ENCODE results near the gene DYNC1I2.

DNA sequence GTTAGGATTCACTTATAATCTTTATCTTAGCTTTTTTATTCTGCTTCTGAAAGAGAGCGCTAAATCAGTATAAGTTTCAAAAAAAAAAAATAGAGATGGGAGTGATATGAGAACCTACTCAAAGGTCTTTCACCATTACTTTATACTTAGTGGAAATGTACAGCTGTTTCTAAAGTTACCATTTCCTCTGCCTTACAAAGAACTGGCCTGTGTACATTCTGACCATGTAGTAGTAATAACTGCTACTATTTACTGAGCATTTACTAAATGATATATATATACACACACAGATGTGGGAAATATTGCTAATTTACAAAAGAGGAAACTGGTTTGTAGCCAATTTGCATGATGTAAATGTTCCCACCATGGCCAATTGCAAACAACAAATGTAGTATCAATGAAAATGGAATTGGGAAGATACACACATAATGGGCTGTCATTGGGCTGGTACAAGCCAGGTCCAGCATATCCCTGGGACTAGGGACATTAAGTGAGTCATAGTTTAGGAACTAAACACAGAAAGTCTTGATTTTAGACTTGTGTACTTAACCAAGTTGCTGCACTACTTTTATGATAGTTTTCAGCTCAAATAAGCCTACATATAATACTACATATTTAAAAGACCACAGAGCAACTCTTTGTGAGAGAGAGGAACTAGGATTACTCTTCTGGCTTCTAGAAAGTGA, 67.1 kb downstream of the DYNC1I2 start:
- no peak for TF ChIP-seq CTCF (IDR thresholded peaks at IDR 0.05)
- TF ChIP-seq POLR2A (IDR thresholded peaks at IDR 0.05), result no peak

All from transverse colon (tissue), 3 donors.